HCT116 (cell line): Measurements from ENCODE around the gene DNAJC9.

Experiments used
- ATF3 ChIP-seq: IDR thresholded peaks from 2 replicates; pipeline ENCODE4 v1.6.1; 2012
- CTCF ChIP-seq, 3 experiments: fragments of 200-600 bp in 1 of 3; sonication (generic) in 1 of 3; IDR thresholded peaks in 2 of 3; conservative IDR thresholded peaks in 1 of 3; 2 replicates each; pipeline ENCODE4 v1.5.1; 2012 to 2017; ENCODE audit warnings: low read depth in 2 of 3, low read length in 2 of 3, antibody characterized with exemption in 1 of 3, borderline replicate concordance in 1 of 3, control low read depth in 1 of 3, mild to moderate bottlenecking in 1 of 3, mixed read lengths in 1 of 3, mixed run types in 1 of 3, moderate library complexity in 1 of 3; ENCODE audit not compliant: insufficient read depth in 1 of 3
- EZH2 ChIP-seq: fragments of 200-600 bp; sonication (generic); IDR thresholded peaks from 2 replicates; pipeline ENCODE4 v1.6.1; 2017; ENCODE audit warnings: antibody characterized with exemption, mixed run types
- MAX ChIP-seq: IDR thresholded peaks from 2 replicates; pipeline ENCODE4 v1.6.1; 2012
- POLR2A ChIP-seq: IDR thresholded peaks from 2 replicates; pipeline ENCODE4 v1.7.0; 2011; ENCODE audit warnings: borderline replicate concordance; ENCODE audit not compliant: insufficient read depth, insufficient read length; ENCODE audit errors: extremely low read depth
- RAD21 ChIP-seq: IDR thresholded peaks from 2 replicates; pipeline ENCODE4 v1.6.1; 2012; ENCODE audit warnings: low read depth, mild to moderate bottlenecking
- REST ChIP-seq: IDR thresholded peaks from 2 replicates; pipeline ENCODE4 v1.6.1; 2012; ENCODE audit warnings: low read depth
- SRF ChIP-seq: IDR thresholded peaks from 2 replicates; pipeline ENCODE4 v1.6.1; 2012; ENCODE audit warnings: low read depth
- YY1 ChIP-seq: IDR thresholded peaks from 2 replicates; pipeline ENCODE4 v1.6.1; 2011; ENCODE audit warnings: low read length, low read depth, moderate library complexity, mild to moderate bottlenecking; ENCODE audit not compliant: insufficient replicate concordance; ENCODE audit errors: extremely low read depth
- ZFX ChIP-seq: fragments of 450-650 bp; IDR thresholded peaks from 2 replicates; pipeline ENCODE4 v1.6.1; 2017
- ZNF274 ChIP-seq: fragments of 200-500 bp; sonication (Bioruptor generic); IDR thresholded peaks from 2 replicates; pipeline ENCODE4 v1.6.1; 2014; ENCODE audit warnings: mild to moderate bottlenecking, low read depth, low read length, inconsistent platforms

- no peak for TF ChIP-seq CTCF (IDR thresholded peaks at IDR 0.05 in 2 of 3, conservative IDR thresholded peaks at IDR 0.05 in 1 of 3; ENCODE audit: borderline replicate concordance in 1 of 3, insufficient read depth in 1 of 3, low read depth in 2 of 3, low read length in 2 of 3)
- TF ChIP-seq MAX, result no peak
- no peak for TF ChIP-seq YY1
- no peak for TF ChIP-seq EZH2
- no peak for TF ChIP-seq RAD21
- TF ChIP-seq ZFX, result no peak
- TF ChIP-seq ZNF274, result no peak
- no peak for TF ChIP-seq POLR2A
- no peak for TF ChIP-seq REST
- no peak for TF ChIP-seq ATF3
- no peak for TF ChIP-seq SRF
Measured at GRCh38 chr10:73210395-73211105, 36.5 kb downstream of the DNAJC9 start.
